Left ventricle myocardium inferior (tissue), 1 donor: Measurements from ENCODE around the gene MEIS1. TPM values are rescaled to one million over a fixed set of nuclear protein-coding genes. Genes with fewer than 3 reads are reported as not detected.

Experiments used
- DNase-seq: peaks from one replicate; pipeline ENCODE4 v3.0.0-alpha.2; 2020
- H3K27ac ChIP-seq: fragments of 200-600 bp; replicated peaks from 2 replicates; pipeline ENCODE4 v1.8.0; 2021
- H3K27me3 ChIP-seq: fragments of 200-600 bp; 2 replicates; pipeline ENCODE4 v1.8.0; 2021; ENCODE audit warnings: low read depth
- H3K36me3 ChIP-seq: fragments of 200-600 bp; 2 replicates; pipeline ENCODE4 v1.8.0; 2021
- H3K4me1 ChIP-seq: fragments of 200-600 bp; 2 replicates; pipeline ENCODE4 v1.8.0; 2021
- H3K4me3 ChIP-seq: fragments of 200-600 bp; 2 replicates; pipeline ENCODE4 v1.8.0; 2021; ENCODE audit warnings: mild to moderate bottlenecking, moderate library complexity
- H3K9me3 ChIP-seq: fragments of 200-600 bp; replicated peaks from 2 replicates; pipeline ENCODE4 v1.8.0; 2021
- CTCF ChIP-seq: fragments of 200-600 bp; IDR thresholded peaks from 2 replicates; pipeline ENCODE4 v1.8.0; 2021; ENCODE audit warnings: antibody characterized with exemption, mild to moderate bottlenecking, borderline replicate concordance
- intact Hi-C: fragments of 100-400 bp; cut with micrococcal nuclease; formaldehyde crosslinking; loops from one replicate; pipeline ENCODE4 v1.11.0; 2022
- total RNA-seq: library from RNA; stranded (reverse); fragmentation: NEBNext Ultra II Directional; extraction: Animal tissue kit (Norgen Biotek cat#: 25700); gene quantifications from one replicate; pipeline ENCODE4 v1.2.1, GENCODE V29; 2021
- donor health status: DM: no; HTN: yes; CAD: no; lungs with severe emphysema.

MEIS1 gene
- total RNA-seq, 1 donor from 2014 or later, result 38.0 TPM

DNA sequence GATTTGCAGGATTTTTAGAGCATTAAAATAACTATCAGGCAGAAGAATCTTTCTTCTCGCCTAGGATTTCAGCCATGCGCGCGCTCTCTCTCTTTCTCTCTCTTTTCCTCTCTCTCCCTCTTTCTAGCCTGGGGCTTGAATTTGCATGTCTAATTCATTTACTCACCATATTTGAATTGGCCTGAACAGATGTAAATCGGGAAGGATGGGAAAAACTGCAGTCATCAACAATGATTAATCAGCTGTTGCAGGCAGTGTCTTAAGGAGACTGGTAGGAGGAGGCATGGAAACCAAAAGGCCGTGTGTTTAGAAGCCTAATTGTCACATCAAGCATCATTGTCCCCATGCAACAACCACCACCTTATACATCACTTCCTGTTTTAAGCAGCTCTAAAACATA lies 137.0 kb downstream of the MEIS1 start:
- Histone ChIP-seq H3K27ac (no peak overlapping the region), H3K4me3 (no peak overlapping the region), H3K4me1 (peaks cover 36% of the 10 kb centered on the region), H3K27me3 (peaks cover 32% of the 10 kb centered on the region), H3K36me3 (peaks cover 34% of the 10 kb centered on the region), H3K9me3 (no peaks in the 10 kb centered on the region)
- no peak for TF ChIP-seq CTCF
- DNase-seq, result no peak
- intact Hi-C loops, result loop anchor here (10.0 kb wide), 1 partner anchor 147 kb away; no protein-coding TSS in a partner anchor

- intact Hi-C loops, result loop anchor here (10.0 kb wide), 1 partner anchor 148 kb away; no protein-coding TSS in a partner anchor
- Histone ChIP-seq H3K9me3 (no peaks in the 10 kb centered on the region), H3K4me3 (no peak overlapping the region), H3K27ac (no peak overlapping the region), H3K4me1 (peaks cover 39% of the 10 kb centered on the region), H3K36me3 (peaks cover 34% of the 10 kb centered on the region), H3K27me3 (peaks cover 36% of the 10 kb centered on the region)
- DNase-seq, result no peak
- no peak for TF ChIP-seq CTCF
These were observed 137.5 kb downstream of the MEIS1 start for GRCh38 chr2:66572391-66572790.

GRCh38 chr2:66573416-66573815 lies 138.5 kb downstream of the MEIS1 start:
- Histone ChIP-seq H3K4me3 (no peak overlapping the region), H3K9me3 (no peaks in the 10 kb centered on the region), H3K36me3 (peaks cover 26% of the 10 kb centered on the region), H3K4me1 (peaks cover 45% of the 10 kb centered on the region), H3K27ac (no peak overlapping the region), H3K27me3 (peaks cover 47% of the 10 kb centered on the region)
- no peak for TF ChIP-seq CTCF
- intact Hi-C loops, result loop anchor here (10.0 kb wide), 1 partner anchor 149 kb away; no protein-coding TSS in a partner anchor
- DNase-seq, result no peak

DNA sequence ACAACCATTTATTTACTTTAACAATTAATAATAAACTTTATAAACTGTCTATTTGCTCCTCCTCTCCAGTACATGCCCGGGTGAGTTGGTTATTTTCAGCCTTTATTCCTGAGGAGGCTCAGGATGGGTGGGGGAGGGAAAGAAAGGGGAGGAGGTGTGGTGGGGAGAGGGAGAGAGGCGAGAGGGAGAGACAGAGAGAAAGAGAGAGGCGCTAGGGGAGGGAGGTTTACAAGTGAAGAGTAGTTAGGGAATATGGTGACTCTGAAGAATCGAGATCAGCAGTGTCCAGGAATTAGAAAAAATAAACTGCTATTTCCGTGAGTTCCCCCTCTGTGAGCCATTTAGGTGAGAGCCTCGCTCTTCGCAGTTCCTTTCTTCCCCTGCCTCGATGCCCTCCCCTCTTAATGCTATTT lies 138.9 kb downstream of the MEIS1 start:
- DNase-seq, result no peak
- Histone ChIP-seq H3K27ac (peak overlapping the region; percentile 49), H3K27me3 (peaks cover 51% of the 10 kb centered on the region), H3K4me1 (peaks cover 45% of the 10 kb centered on the region), H3K36me3 (peaks cover 22% of the 10 kb centered on the region), H3K4me3 (peak overlapping the region; percentile 17), H3K9me3 (no peaks in the 10 kb centered on the region)
- no peak for TF ChIP-seq CTCF
- intact Hi-C loops, result loop anchor here (10.0 kb wide), 1 partner anchor 149 kb away; no protein-coding TSS in a partner anchor

GRCh38 chr2:66574701-66575624 lies 140.0 kb downstream of the MEIS1 start:
- peak; percentile 26 for DNase-seq
- Histone ChIP-seq H3K4me3 (peak overlapping the region; percentile 66), H3K27me3 (peaks cover 62% of the 10 kb centered on the region), H3K27ac (peak overlapping the region; percentile 57), H3K36me3 (peaks cover 13% of the 10 kb centered on the region), H3K4me1 (peaks cover 45% of the 10 kb centered on the region), H3K9me3 (no peaks in the 10 kb centered on the region)
- intact Hi-C loops, result loop anchor here (10.0 kb wide), 1 partner anchor 150 kb away; no protein-coding TSS in a partner anchor
- peak; percentile 54 for TF ChIP-seq CTCF
